Activated T-cell treated with anti-CD3 and anti-CD28 coated beads for 24 hours (primary cell): ENCODE data around the gene EML2.
A peak's percentile ranks its signal among the peaks of the same experiment; 100 is the strongest.
"Not testable (repeated sequence)": the region's sequence is repeated elsewhere in the genome, so short reads cannot be mapped to it uniquely, and the experiment has no call there.

ENCODE experiments used
- DNase-seq: peaks from one replicate; pipeline ENCODE4 v3.0.0-alpha.2; 2020; ENCODE audit warnings: low read depth

The EML2 gene

DNA sequence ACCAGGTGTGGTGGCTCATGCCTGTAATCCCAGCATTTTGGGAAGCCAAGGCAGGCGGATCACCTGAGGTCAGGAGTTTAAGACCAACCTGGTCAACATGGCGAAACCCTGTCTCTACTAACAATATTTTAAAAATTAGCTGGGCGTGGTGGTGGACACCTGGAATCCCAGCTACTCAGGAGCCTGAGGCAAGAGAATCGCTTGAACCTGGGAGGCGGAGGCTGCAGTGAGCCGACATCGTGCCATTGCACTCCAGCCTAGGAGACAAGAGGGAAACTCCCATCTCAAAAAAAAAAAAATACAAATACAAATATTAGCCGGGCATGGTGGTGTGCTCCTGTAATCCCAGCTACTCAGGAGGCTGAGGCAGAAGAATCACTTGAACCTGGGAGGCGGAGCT, 24.1 kb downstream of the EML2 start:
- not testable (repeated sequence) for DNase-seq

DNA sequence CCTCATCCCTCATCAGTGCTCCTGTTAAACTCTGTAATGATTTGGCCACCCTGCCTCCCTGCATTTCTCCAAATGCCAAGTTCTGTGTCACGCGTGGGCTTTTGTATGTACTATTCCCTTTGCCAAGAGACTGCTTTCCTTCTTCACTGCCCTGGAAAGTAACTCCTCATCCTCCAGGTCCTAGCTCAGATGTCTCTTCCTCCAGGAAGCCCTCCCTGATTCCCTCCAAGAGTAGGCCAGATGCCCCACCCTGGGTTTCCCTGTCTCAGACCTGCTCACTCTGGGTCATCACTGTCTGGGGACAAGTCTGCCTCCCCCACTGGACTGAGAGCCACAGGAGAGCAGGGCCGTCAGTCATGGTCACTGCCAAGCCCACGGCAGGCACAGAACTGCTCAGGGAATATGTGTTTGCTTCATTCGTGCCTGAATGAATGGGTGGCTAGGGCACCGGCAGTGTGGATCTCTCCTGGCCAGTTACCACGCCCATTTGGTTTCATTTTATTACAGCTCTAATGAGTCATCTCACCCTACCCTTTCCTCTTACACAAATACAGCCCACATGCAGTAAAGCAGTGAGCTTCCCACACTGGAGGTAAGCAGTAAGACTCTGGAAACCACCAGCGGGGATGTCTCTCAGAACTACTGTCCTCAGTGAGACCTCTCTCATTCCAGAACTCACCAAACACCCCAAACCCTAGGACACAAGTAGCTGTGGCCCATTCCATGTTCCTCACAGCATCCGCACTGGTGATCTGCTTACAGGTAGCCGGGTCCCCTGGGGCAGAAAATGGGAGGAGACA, 25.1 kb downstream of the EML2 start:
- DNase-seq, result peak; percentile 43

- DNase-seq, result no peak
Measured at GRCh38 chr19:45608948-45609347, 30.2 kb downstream of the EML2 start.

- DNase-seq, result peak; percentile 18
Measured at GRCh38 chr19:45607071-45608029, 31.8 kb downstream of the EML2 start.

DNA sequence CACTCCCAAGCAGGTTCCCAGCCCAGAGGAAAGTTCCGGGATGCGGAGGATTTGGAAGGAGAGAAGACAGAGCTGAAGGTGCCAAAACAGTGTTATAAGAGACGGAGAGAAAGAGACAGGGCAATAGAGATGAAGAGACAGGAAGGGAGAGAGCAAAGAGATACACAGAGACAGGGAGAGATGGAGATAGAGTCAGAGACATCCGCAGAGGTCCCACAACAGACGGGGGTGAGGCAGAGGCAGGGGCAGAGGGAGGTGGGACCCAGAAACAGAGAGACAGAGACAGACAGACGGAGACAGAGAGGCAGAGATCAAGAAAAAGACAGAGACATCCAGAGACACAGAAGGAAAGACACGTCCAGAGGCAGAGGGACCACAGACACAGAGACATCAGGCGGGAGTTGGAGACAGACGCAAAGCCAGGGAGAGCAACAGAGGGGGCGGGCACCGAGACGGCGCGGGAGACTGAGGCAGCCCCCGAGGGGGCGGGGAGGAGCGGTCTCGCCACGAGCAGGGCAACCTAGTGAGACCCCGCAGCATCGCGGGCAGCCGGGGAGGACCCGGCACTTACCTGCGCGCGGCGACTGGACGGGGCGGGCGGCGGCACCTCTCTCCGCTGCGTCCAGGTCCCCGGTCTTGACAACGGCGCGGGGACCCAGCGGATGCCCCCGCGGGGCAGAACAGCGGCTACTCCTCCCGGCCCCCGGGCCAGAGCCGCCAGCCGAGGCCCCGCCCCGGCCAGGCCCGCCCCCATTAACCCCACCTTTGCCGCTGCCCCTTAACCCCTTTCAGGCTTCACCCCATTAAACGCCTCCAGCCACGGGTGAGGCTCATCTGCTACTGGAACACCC, 37.4 kb downstream of the EML2 start, which contains the start of gene GPR4:
Gene GPR4 (minus strand): TSS at position 689 of the 851 bp plus-strand sequence. CDS start 10,346 bp downstream, outside the sequence.
- DNase-seq, result no peak

DNA sequence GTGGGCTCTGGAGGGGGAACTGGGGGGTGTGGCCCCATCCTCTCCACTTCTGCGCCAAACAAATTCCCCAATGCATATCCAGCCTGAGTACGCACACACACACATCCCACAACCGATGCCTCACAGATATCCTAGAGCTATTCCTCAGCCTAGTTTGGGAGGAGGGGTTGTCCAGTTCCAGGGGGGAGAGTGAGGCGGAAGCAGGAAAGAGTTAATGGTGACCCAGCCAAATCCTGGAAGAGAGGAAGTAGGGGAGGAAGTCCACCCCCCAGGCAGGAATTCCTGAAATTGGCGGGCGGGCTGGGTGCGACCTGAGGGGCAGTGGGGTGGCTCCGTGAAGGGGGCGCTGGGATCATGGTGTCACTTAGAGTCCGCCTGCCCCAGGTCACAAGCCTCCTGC, 38.1 kb downstream of the EML2 start:
- DNase-seq, result no peak

- no peak for DNase-seq
Measured at GRCh38 chr19:45600340-45600885, 38.8 kb downstream of the EML2 start.

GRCh38 chr19:45599286-45599685, 39.9 kb downstream of the EML2 start:
- no peak for DNase-seq

- no peak for DNase-seq
Measured at GRCh38 chr19:45598267-45599001, 40.8 kb downstream of the EML2 start.

- DNase-seq, result no peak
Measured at GRCh38 chr19:45597425-45598111, 41.6 kb downstream of the EML2 start.

- no peak for DNase-seq
Measured at GRCh38 chr19:45595814-45596213, 43.4 kb downstream of the EML2 start.

DNA sequence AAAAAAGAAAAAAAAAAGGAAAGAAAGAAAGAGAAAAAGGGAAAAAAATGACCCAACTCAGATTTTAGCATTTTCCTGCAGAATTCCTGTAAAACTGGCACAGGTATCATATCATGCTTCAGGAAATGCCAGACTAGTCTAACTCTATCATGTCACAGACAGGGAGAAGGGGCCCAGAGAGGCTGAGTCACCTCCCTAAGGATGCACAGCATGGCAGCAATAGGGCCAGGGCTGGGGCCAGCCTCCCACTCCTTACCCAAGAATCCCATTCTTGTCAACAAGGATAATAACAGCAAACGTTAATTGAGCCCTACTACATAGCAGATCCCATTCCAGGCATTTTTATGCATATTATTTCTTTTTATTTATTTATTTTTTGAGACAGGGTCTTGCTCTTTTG, 45.7 kb downstream of the EML2 start:
- DNase-seq, result no peak

DNA sequence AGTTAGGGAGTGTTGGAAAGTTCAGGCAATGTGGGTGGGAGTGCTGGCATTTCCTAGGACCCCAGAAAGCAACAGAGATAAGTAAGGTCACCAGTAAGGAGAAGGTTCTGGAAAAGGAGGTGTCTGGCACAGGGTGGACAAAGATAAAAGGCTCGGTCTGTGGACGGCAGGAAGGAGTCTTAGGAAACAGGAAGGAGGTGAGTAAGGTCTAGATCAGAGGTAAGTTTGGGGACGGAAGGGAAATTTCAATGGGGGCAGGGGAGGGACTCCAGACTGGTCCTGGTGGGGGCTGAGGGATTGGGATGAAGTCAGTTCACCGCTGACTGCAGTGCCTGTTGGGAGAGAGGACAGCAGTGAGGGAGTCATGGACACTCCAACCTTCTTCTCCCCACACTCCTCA, 46.8 kb downstream of the EML2 start:
- DNase-seq, result no peak

DNA sequence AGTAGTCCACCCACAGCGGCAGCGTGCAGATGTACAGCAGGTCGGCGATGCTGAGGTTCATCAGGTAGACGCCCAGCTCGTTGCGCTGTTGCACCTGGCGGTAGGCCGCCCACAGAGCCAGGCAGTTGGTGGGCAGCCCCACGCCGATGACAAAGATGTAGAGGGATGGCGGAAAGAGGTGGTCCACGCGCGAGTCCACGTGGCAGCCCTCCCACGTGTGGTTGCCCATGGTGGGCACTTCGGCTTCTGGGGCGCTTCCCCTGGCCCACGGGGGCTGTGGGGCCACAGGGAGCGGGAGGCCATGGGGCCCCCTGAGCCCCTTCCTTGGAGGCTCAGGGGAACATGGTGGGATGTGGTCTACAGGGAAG, 47.6 kb downstream of the EML2 start:
- DNase-seq, result no peak

- DNase-seq, result peak; percentile 30
Measured at GRCh38 chr19:45591004-45591637, 48.1 kb downstream of the EML2 start.

DNA sequence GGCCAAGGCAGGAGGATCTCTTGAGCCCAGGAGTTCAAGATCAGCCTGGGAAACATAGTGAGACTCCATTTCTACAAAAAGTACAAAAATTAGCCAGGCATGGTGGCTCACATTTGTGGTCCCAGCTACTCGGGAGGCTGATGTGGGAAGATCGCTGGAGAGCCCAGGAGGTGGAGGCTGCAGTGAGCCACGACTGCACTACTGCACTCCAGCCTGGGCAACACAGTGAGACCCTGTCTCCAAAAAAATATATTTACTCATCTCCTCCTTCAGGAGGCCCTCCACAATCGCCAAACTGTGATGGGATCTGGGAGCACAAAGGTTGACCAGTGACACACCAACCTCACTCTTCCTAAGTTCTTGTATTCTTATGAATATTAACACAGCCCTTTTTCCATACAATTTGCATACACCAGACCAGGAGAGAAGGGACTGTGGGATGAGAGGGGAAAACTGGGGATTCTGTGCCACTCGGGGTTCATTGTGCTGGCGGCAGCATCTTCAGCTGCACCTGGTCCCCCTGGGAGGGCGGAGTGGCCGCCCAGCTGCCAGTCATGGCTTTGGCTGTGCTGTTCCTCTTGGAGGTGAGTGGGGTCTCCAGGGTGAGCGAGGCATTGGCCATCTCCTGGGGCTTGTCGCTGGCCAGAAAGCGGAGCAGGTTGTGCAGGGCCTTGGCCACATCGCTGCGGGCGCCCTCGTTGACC, 48.7 kb downstream of the EML2 start:
- DNase-seq, result no peak

DNA sequence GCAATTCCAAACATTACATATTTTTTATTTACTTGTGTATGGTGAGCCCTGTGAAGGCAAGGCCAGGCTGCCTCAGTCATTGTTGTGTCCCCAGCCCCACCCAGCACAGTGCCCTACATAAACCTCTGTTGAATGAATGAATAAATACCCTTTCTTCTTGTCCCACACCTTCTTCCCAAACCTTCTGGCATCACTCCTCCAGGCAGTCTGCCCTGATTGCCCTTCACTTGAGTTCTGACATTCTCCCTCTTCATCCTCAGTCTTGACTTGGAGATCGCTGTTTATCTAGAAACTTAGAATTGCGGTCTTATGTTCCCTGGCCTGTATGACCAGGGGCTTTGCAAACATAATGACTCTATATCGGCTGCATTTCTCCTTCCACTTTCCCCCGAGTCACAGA, 49.4 kb downstream of the EML2 start:
- no peak for DNase-seq

GRCh38 chr19:45587873-45588272, 51.3 kb downstream of the EML2 start:
- DNase-seq, result no peak

DNA sequence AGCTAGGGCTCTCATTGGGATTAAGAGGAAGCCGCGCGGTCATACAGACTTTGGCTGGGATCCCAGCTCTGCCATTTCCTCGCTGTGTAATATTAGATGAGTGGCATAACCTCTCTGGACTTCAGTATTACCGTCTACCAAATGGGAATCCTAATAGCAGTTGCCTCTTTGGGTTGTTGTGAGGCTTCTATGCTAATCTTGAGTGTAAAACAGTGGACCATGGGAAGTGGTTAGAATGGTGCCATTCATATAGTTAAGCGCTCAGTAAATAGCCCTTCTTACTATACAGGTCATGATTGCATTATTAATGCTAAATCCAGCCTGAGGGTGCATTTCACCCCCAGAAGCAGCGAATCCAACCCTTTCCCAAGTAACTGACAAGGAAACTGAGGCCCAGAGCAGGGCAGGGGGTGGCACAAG, 54.0 kb downstream of the EML2 start:
- DNase-seq, result no peak
